ENCODE results near the gene CD93.

- no peak for TF ChIP-seq CTCF (conservative IDR thresholded peaks at IDR 0.05; ENCODE audit: low read depth, low read length)
- TF ChIP-seq EZH2 (IDR thresholded peaks at IDR 0.05; ENCODE audit: low read length, unreplicated experiment) = no peak
- TF ChIP-seq EZH2phosphoT487 (IDR thresholded peaks at IDR 0.05; ENCODE audit: borderline replicate concordance, low read length) = no peak
These were observed 23.0 kb downstream of the CD93 start for GRCh38 chr20:23063168-23063567.
